MM.1S (cell line): ENCODE measurements around the gene MYO9A.
"Not testable (repeated sequence)": the region's sequence is repeated elsewhere in the genome, so short reads cannot be mapped to it uniquely, and the experiment has no call there.

Source experiments
- DNase-seq: peaks from one replicate; pipeline ENCODE4 v3.0.0-alpha.2; 2015
- H2AFZ ChIP-seq: fragments of 300-600 bp; sonication (generic); 2 replicates; pipeline ENCODE4 v1.6.0; 2016; ENCODE audit warnings: antibody characterized with exemption, low read length
- H3F3A ChIP-seq: fragments of 300-600 bp; sonication (generic); 2 replicates; pipeline ENCODE4 v1.6.1; 2016; ENCODE audit warnings: mild to moderate bottlenecking, antibody characterized with exemption, low read length, moderate library complexity, mixed read lengths; ENCODE audit not compliant: insufficient read depth
- H3K27ac ChIP-seq: fragments of 300-600 bp; sonication (generic); 2 replicates; pipeline ENCODE4 v1.5.1; 2016; ENCODE audit warnings: mild to moderate bottlenecking, low read length
- H3K27me3 ChIP-seq: fragments of 300-600 bp; sonication (generic); replicated peaks from 2 replicates; pipeline ENCODE4 v1.6.0; 2016; ENCODE audit warnings: low read length; ENCODE audit not compliant: insufficient read depth
- H3K36me3 ChIP-seq: fragments of 300-600 bp; sonication (generic); replicated peaks from 2 replicates; pipeline ENCODE4 v1.6.1; 2016; ENCODE audit warnings: mild to moderate bottlenecking, low read length, mixed read lengths; ENCODE audit not compliant: insufficient read depth
- H3K4me1 ChIP-seq: fragments of 300-600 bp; sonication (generic); 2 replicates; pipeline ENCODE4 v1.6.1; 2016; ENCODE audit warnings: low read length, mixed read lengths
- H3K4me2 ChIP-seq: fragments of 300-600 bp; sonication (generic); 2 replicates; pipeline ENCODE4 v1.6.0; 2016; ENCODE audit warnings: low read depth, low read length
- H3K4me3 ChIP-seq: fragments of 300-600 bp; sonication (generic); 2 replicates; pipeline ENCODE4 v1.5.1; 2016; ENCODE audit warnings: low read length, mixed read lengths
- H3K79me2 ChIP-seq: fragments of 300-600 bp; sonication (generic); 2 replicates; pipeline ENCODE4 v1.6.1; 2016; ENCODE audit warnings: mixed run types, low read length, mixed read lengths
- H3K9ac ChIP-seq: fragments of 300-600 bp; sonication (generic); 2 replicates; pipeline ENCODE4 v1.6.1; 2016; ENCODE audit warnings: low read length, mixed read lengths
- H3K9me2 ChIP-seq: fragments of 300-600 bp; sonication (generic); replicated peaks from 2 replicates; pipeline ENCODE4 v1.6.1; 2016; ENCODE audit warnings: mild to moderate bottlenecking, low read length, mixed read lengths; ENCODE audit not compliant: insufficient read depth
- H3K9me3 ChIP-seq: fragments of 300-600 bp; sonication (generic); replicated peaks from 2 replicates; pipeline ENCODE4 v1.6.1; 2016; ENCODE audit warnings: mild to moderate bottlenecking, low read length, mixed read lengths; ENCODE audit not compliant: insufficient read depth
- H4K20me1 ChIP-seq: fragments of 300-600 bp; sonication (generic); 2 replicates; pipeline ENCODE4 v1.6.1; 2016; ENCODE audit warnings: mild to moderate bottlenecking, low read length, moderate library complexity, mixed read lengths; ENCODE audit not compliant: insufficient read depth
- CTCF ChIP-seq: fragments of 300-600 bp; sonication (generic); IDR thresholded peaks from 2 replicates; pipeline ENCODE4 v1.5.1; 2016; ENCODE audit warnings: antibody characterized with exemption, low read length, mixed read lengths
- EZH2 ChIP-seq: fragments of 300-600 bp; sonication (generic); optimal IDR thresholded peaks from 2 replicates; pipeline ENCODE3; 2017; ENCODE audit warnings: low read depth, mild to moderate bottlenecking, antibody characterized with exemption, low read length, mixed read lengths
- EZH2phosphoT487 ChIP-seq: fragments of 300-600 bp; sonication (generic); IDR thresholded peaks from 2 replicates; pipeline ENCODE4 v1.6.1; 2018; ENCODE audit warnings: antibody characterized with exemption, low read length

Gene MYO9A

GRCh38 chr15:71883447-71883846 lies 234.5 kb downstream of the MYO9A start:
- peaks cover 17% of the 10 kb centered on the region for H3F3A ChIP-seq
- no peaks in the 10 kb centered on the region for H3K79me2 ChIP-seq
- H2AFZ ChIP-seq: no peak overlapping the region
- peak overlapping the region; percentile 28; the same call in 1 of the 2 replicates for H3K4me2 ChIP-seq
- DNase-seq: peak; percentile 68
- no peaks in the 10 kb centered on the region for H3K36me3 ChIP-seq
- TF ChIP-seq EZH2 (no peak), CTCF (no peak), EZH2phosphoT487 (no peak)
- H3K9me3 ChIP-seq: no peaks in the 10 kb centered on the region
- H3K27me3 ChIP-seq: no peaks in the 10 kb centered on the region
- no peaks in the 10 kb centered on the region for H4K20me1 ChIP-seq
- no peaks in the 10 kb centered on the region for H3K9me2 ChIP-seq
- peak overlapping the region; percentile 3; the same call in 1 of the 2 replicates for H3K27ac ChIP-seq
- H3K4me1 ChIP-seq: peaks cover 12% of the 10 kb centered on the region
- no peak overlapping the region for H3K9ac ChIP-seq
- no peak overlapping the region for H3K4me3 ChIP-seq

GRCh38 chr15:71880276-71880675 lies 237.7 kb downstream of the MYO9A start:
- TF ChIP-seq EZH2phosphoT487 (no peak), CTCF (no peak)
- H3K36me3 ChIP-seq: no peaks in the 10 kb centered on the region

GRCh38 chr15:71874245-71874644 lies 243.7 kb downstream of the MYO9A start:
- Histone ChIP-seq H3K79me2 (no peaks in the 10 kb centered on the region), H3K4me1 (no peaks in the 10 kb centered on the region), H3K9me3 (no peaks in the 10 kb centered on the region), H2AFZ (no peak overlapping the region), H3K4me2 (no peak overlapping the region), H4K20me1 (0 out of 2 replicates have a peak, but pooled peaks cover 4% of the 10 kb centered on the region), H3K27ac (no peak overlapping the region), H3K9ac (no peak overlapping the region), H3K9me2 (no peaks in the 10 kb centered on the region), H3K27me3 (no peaks in the 10 kb centered on the region), H3K4me3 (no peak overlapping the region), H3K36me3 (no peaks in the 10 kb centered on the region), H3F3A (no peaks in the 10 kb centered on the region)
- TF ChIP-seq CTCF (no peak), EZH2phosphoT487 (no peak), EZH2 (no peak)
- no peak for DNase-seq

More at GRCh38 chr15:71880276-71880675, 237.7 kb downstream of the MYO9A start:
- no peak overlapping the region for H3K27ac ChIP-seq
- H3K4me3 ChIP-seq: no peak overlapping the region
- H3F3A ChIP-seq: peaks cover 14% of the 10 kb centered on the region; the same call in 1 of the 2 replicates
- H4K20me1 ChIP-seq: no peaks in the 10 kb centered on the region
- no peaks in the 10 kb centered on the region for H3K27me3 ChIP-seq
- H3K4me2 ChIP-seq: no peak overlapping the region
- H3K9me2 ChIP-seq: no peaks in the 10 kb centered on the region
- no peak overlapping the region for H2AFZ ChIP-seq
- DNase-seq: no peak
- H3K79me2 ChIP-seq: no peaks in the 10 kb centered on the region
- no peaks in the 10 kb centered on the region for H3K9me3 ChIP-seq
- no peak overlapping the region for H3K9ac ChIP-seq
- peaks cover 12% of the 10 kb centered on the region for H3K4me1 ChIP-seq

- H2AFZ ChIP-seq, H3K4me3 ChIP-seq, H3K9ac ChIP-seq, H3K36me3 ChIP-seq, H3F3A ChIP-seq, H4K20me1 ChIP-seq, H3K27me3 ChIP-seq, H3K9me3 ChIP-seq, H3K4me2 ChIP-seq, H3K27ac ChIP-seq, H3K79me2 ChIP-seq, H3K9me2 ChIP-seq, DNase-seq, H3K4me1 ChIP-seq: not testable (repeated sequence)
Observed at GRCh38 chr15:71858232-71858631, 259.7 kb downstream of the MYO9A start.
